ENCODE data around the gene OR10Z1. TPM values are rescaled to one million over a fixed set of nuclear protein-coding genes. Genes with fewer than 3 reads are reported as not detected.

Gene OR10Z1
- total RNA-seq, 1 experiment from 2014 or later = not detected

DNA sequence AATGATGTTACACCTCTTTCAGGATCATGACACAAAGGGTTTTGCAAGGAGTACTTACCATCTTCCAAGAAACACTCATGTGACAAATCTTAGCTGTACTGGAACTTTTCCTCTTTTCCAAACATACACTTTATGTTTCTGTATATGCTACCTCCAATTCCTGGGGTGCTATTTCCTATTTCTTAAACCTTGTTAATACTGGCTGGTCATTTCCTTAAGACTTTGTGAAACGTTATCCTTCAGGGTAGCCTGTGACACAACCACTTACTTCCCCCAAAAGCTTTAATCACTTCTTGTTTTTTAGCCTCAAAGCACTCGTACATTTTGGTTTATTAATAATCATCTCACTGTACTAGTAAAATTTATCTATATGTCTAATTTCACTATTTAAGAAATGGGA, 39.4 kb downstream of the OR10Z1 start:
- H3K27ac Mint-ChIP-seq (ENCODE audit: low read depth, unreplicated experiment) = no peak overlapping the region
- peaks cover 49% of the 10 kb centered on the region for H3K27me3 Mint-ChIP-seq (ENCODE audit: insufficient read depth, unreplicated experiment)
- BruUV-seq (replicated peaks) = no TSS peak
- H3K36me3 Mint-ChIP-seq (ENCODE audit: insufficient read depth, unreplicated experiment) = no peaks in the 10 kb centered on the region
- no peaks in the 10 kb centered on the region for H3K4me1 Mint-ChIP-seq (ENCODE audit: insufficient read depth, unreplicated experiment)
- DNase-seq (ENCODE audit: unreplicated experiment) = no peak
- H3K9me3 Mint-ChIP-seq (ENCODE audit: unreplicated experiment) = no peaks in the 10 kb centered on the region
- POLR2A ChIA-PET = no interaction called here
- intact Hi-C loops (cut with micrococcal nuclease) = no loop called here
- CTCF ChIA-PET = interaction anchor here (1.2 kb wide), 1 partner anchor 134 kb away, joined by 3 read pairs; no protein-coding TSS in a partner anchor
- TF ChIP-seq, protein P1, sequence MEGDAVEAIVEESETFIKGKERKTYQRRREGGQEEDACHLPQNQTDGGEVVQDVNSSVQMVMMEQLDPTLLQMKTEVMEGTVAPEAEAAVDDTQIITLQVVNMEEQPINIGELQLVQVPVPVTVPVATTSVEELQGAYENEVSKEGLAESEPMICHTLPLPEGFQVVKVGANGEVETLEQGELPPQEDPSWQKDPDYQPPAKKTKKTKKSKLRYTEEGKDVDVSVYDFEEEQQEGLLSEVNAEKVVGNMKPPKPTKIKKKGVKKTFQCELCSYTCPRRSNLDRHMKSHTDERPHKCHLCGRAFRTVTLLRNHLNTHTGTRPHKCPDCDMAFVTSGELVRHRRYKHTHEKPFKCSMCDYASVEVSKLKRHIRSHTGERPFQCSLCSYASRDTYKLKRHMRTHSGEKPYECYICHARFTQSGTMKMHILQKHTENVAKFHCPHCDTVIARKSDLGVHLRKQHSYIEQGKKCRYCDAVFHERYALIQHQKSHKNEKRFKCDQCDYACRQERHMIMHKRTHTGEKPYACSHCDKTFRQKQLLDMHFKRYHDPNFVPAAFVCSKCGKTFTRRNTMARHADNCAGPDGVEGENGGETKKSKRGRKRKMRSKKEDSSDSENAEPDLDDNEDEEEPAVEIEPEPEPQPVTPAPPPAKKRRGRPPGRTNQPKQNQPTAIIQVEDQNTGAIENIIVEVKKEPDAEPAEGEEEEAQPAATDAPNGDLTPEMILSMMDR (IDR thresholded peaks at IDR 0.05; ENCODE audit: unreplicated experiment) = no peak
- H3K4me3 Mint-ChIP-seq (ENCODE audit: unreplicated experiment) = no peak overlapping the region

DNA sequence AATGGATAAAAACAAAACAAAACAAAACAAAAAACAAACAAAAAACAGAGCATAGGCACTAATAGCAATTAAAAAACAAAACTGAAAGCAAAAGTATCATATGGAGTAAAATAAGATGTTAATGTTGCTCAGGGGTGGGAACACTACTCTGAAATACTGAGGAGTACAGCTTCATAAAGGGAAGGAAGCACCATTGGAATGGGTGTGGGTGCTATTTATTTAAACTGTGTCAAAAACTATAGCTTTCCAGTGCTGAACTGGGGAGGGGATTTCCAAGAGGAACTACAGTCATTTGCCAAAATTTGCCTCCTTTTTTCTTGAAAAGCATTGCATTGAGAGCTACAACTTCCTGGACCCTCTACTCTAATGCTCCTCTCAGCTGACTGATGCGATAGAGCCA, 41.4 kb downstream of the OR10Z1 start:
- DNase-seq (ENCODE audit: unreplicated experiment) = no peak
- CTCF ChIA-PET = interaction anchor here (0.7 to 1.2 kb wide), 2 partner anchors 10 to 487 kb away, joined by 3 read pairs; no protein-coding TSS in a partner anchor
- H3K36me3 Mint-ChIP-seq (ENCODE audit: insufficient read depth, unreplicated experiment) = no peaks in the 10 kb centered on the region
- BruUV-seq (replicated peaks) = no TSS peak
- no peaks in the 10 kb centered on the region for H3K4me1 Mint-ChIP-seq (ENCODE audit: insufficient read depth, unreplicated experiment)
- no peak overlapping the region for H3K4me3 Mint-ChIP-seq (ENCODE audit: unreplicated experiment)
- no peak overlapping the region for H3K27ac Mint-ChIP-seq (ENCODE audit: low read depth, unreplicated experiment)
- H3K27me3 Mint-ChIP-seq (ENCODE audit: insufficient read depth, unreplicated experiment) = peaks cover 60% of the 10 kb centered on the region
- POLR2A ChIA-PET = no interaction called here
- no peaks in the 10 kb centered on the region for H3K9me3 Mint-ChIP-seq (ENCODE audit: unreplicated experiment)
- TF ChIP-seq, protein P1 (IDR thresholded peaks at IDR 0.05; ENCODE audit: unreplicated experiment) = no peak
- intact Hi-C loops (cut with micrococcal nuclease) = no loop called here

DNA sequence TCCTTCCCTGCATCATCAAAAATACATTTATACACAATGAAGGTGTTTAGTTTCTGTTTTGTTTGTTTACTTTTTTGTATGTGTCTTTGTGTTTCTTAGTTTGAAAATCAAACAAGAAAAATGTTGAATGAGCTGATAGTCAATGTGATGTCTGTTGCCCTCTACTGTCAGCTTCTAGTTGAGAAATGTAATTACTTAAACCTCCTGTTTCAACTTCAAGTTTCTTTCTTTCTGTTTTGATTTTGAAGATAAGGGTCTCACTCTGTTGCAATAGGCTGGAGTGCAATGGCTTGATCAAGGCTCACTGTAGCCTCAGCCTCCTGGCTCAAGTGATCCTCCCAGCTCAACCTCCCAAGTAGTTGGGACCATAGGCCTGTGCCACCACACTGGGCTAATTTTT, 44.0 kb downstream of the OR10Z1 start:
- intact Hi-C loops (cut with micrococcal nuclease) = no loop called here
- CTCF ChIA-PET = interaction anchor here (0.6 to 1.4 kb wide), 3 partner anchors 9 to 406 kb away, joined by 3 to 5 read pairs (median 3); no protein-coding TSS in a partner anchor
- TF ChIP-seq, protein P1 (IDR thresholded peaks at IDR 0.05; ENCODE audit: unreplicated experiment) = peak; percentile 11
- Mint-ChIP-seq H3K9me3 (ENCODE audit: unreplicated experiment) (no peaks in the 10 kb centered on the region), H3K4me3 (ENCODE audit: unreplicated experiment) (no peak overlapping the region), H3K27me3 (ENCODE audit: insufficient read depth, unreplicated experiment) (peaks cover 65% of the 10 kb centered on the region), H3K27ac (ENCODE audit: low read depth, unreplicated experiment) (no peak overlapping the region), H3K4me1 (ENCODE audit: insufficient read depth, unreplicated experiment) (peaks cover 6% of the 10 kb centered on the region), H3K36me3 (ENCODE audit: insufficient read depth, unreplicated experiment) (no peaks in the 10 kb centered on the region)
- no TSS peak for BruUV-seq (replicated peaks)
- POLR2A ChIA-PET = no interaction called here
- DNase-seq (ENCODE audit: unreplicated experiment) = no peak

DNA sequence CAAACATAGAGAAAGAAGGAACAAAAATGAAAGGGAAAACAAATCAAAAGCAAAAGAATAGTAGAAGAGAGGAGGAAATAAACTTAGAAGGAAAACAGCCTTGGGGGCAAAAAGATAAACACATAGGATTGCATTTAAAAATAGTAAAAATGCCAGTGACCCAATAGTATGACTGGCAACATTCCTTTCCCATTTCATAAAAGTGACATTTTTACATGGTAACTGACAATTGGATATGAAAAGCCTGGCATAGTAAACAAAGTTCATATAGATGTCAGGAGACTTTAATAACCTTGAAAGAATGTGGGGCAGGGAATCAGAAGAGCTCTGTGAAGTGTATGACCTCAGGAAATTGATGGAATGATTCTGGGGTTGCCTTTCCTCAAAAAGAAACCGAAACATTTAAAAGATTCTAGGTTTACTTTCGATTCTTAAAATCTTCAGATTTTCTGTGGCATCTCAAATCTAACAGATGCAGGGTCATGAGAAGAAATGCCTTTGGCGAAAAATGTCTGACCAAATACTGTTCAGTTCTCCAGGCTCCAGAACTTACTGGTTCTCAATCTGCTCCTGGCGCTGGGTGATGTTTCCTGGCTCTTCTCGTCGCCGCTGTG, 47.8 kb downstream of the OR10Z1 start:
- intact Hi-C loops (cut with micrococcal nuclease) = no loop called here
- DNase-seq (ENCODE audit: unreplicated experiment) = no peak
- BruUV-seq (replicated peaks) = no TSS peak

More for the DNA sequence above, 47.8 kb downstream of the OR10Z1 start:
- Mint-ChIP-seq H3K4me3 (ENCODE audit: unreplicated experiment) (no peak overlapping the region), H3K27ac (ENCODE audit: low read depth, unreplicated experiment) (no peak overlapping the region), H3K4me1 (ENCODE audit: insufficient read depth, unreplicated experiment) (peaks cover 6% of the 10 kb centered on the region), H3K27me3 (ENCODE audit: insufficient read depth, unreplicated experiment) (peaks cover 63% of the 10 kb centered on the region), H3K36me3 (ENCODE audit: insufficient read depth, unreplicated experiment) (no peaks in the 10 kb centered on the region), H3K9me3 (ENCODE audit: unreplicated experiment) (no peaks in the 10 kb centered on the region)
- TF ChIP-seq, protein P1 (IDR thresholded peaks at IDR 0.05; ENCODE audit: unreplicated experiment) = no peak
- ChIA-PET POLR2A (interaction anchor here (0.7 kb wide), 1 partner anchor 315 kb away, joined by 3 read pairs; no protein-coding TSS in a partner anchor), CTCF (interaction anchor here (0.7 kb wide), 1 partner anchor 370 kb away, joined by 3 read pairs; no protein-coding TSS in a partner anchor)

Data from MCF 10A (cell line).